HG03135 (cell line): ENCODE results near the gene TMEM147.

Experiments used
- ATAC-seq: cut with Tn5 transposase; IDR thresholded peaks from one replicate; pipeline ENCODE4 v1.9.1; 2021; ENCODE audit warnings: mild to moderate bottlenecking, moderate library complexity; ENCODE audit not compliant: unreplicated experiment

The TMEM147 gene

DNA sequence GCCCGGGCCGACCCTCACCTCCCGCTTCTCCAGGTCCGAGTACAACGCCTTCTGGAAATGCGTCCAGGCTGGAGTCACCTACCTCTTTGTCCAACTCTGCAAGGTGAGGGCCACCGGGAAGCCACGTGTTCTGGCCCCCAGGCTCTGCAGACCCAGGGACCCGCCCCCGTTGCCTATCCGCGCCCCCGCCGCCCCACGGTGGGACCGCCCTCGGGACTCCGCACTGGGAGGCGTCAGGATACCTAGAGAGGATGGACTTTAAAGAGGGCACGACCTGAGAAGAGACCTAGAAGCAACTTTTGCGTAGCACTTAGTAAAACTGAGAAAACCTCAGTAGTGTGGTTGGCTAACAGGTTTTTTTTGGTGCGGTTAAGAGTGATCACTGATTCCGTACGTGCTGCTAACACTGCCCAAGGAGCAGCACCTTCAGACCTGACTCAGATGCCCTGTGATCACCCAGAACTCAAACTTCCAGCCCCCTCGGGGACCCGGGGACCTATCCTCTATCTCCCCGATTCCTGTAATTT is 492 bp downstream of the TMEM147 start:
- peak; percentile 30 for ATAC-seq

DNA sequence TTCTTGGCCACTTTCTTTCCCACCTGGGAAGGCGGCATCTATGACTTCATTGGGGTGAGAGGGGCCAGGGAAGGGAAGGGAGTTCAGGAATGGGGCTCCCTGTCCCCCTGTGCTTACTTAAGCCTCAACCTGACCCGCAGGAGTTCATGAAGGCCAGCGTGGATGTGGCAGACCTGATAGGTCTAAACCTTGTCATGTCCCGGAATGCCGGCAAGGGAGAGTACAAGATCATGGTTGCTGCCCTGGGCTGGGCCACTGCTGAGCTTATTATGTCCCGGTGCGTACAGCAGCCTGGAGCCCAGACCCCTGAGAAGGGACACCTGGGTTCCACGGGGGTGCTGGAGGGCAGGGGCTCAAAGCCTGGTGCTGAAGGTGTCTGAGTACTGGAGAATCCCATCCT is 1.1 kb downstream of the TMEM147 start:
- no peak for ATAC-seq

- no peak for ATAC-seq
Observed at GRCh38 chr19:35549174-35549788, 3.9 kb downstream of the TMEM147 start.

GRCh38 chr19:35549879-35550523 is 4.6 kb downstream of the TMEM147 start:
- ATAC-seq: no peak

DNA sequence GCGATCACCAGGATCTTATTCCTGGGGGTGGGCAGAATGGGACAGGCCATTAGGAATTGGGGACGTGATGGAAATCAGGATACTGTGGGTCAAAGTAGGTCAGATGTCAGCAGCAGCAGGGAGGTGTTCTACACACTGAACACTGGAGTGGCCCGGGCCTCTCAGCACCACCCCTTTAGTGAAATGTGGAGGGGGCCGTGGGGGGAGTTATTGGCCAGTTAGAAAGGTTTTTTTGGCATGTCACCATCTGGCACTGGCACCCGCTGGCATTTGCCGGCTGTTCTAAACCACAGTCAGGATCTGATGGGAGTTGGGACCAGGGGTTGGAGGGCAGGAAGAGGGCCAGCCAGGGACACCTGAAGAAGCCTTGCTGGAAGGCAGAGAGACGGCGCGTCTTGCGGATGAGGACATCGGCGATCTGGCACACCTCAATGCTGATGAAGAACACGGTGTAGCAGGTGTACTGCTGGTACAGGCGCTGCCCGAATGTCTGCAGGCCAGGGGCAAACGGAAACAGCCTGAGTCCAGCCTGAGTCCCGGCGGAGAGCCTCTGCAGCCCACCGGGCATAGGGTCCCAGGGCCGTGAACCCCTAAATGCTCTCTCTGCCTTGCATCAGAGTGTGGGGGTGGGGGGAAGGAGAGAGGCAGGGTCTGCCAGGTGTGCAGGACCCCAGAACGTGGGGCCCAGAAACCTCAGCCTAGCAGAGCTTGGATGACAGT is 5.8 kb downstream of the TMEM147 start:
- ATAC-seq: no peak

DNA sequence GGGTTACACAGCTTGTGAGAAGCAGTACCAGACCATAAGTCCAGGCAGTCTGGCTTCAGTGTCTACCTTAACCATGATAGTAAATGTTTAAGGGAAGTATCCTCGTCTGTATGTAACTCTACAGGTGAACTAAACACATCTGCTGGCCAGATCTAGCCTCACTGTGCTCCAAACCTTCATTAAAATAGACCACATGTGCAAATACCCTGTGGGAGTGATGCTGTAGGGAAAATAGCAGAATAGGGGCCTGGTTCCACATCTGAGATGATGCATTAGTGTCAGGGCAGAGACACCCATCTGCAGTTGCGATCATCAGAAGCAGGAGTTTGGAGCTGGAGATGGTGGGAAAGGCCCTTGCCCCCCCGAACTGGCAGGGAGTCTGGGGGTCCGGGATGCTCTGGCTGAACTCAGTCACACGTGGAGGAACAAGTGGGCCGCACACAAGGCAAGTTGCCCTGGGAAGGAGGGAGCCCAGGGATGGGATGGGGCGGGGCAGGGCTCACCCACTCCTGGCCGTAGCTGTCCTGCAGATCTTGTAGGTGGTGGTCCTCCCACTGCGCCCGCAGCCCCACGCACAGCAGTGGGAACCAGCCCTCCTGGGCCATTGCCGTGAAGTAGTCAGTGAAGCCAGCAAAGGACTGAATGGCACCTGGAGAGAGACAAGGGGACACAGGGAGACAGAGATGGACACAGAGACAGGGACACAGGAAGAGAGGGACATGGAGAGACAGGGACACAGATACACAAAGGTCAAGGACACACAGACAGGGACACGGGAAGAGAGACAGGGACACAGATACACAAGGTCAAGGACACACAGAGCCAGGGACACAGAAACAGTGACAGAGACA is 7.3 kb downstream of the TMEM147 start:
- no peak for ATAC-seq

DNA sequence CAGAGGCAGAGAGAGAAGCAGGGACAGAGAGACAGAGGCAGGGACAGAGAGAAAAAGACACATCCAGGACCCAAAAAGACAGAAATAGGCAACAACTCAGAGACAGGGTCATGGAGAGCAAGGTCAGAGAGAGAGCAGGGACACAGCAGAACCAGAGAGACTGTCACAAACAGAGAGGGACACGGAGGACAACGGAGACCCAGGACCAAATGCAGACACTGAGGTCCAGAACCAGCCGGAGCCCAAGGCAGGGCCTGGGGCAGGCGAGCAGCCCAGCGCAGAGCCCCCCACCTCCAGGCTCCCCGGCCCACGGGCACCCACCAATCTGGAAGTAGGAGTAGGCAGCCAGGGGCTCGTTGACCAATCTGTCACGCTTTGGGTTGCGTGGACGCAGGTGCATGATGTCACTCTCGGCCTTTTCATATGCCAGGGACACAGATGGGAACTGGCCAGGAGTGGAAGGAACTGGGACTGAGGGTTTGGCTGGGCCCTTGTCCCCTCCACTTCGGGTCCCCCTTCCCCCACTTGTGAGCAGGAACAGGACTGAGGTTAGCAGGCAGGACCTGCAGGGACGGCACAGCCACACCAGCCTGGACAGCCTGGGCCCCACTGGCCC is 8.1 kb downstream of the TMEM147 start:
- no peak for ATAC-seq

GRCh38 chr19:35554076-35554475 is 8.7 kb downstream of the TMEM147 start:
- ATAC-seq: no peak

- no peak for ATAC-seq
Observed at GRCh38 chr19:35555301-35556005, 10.0 kb downstream of the TMEM147 start.

DNA sequence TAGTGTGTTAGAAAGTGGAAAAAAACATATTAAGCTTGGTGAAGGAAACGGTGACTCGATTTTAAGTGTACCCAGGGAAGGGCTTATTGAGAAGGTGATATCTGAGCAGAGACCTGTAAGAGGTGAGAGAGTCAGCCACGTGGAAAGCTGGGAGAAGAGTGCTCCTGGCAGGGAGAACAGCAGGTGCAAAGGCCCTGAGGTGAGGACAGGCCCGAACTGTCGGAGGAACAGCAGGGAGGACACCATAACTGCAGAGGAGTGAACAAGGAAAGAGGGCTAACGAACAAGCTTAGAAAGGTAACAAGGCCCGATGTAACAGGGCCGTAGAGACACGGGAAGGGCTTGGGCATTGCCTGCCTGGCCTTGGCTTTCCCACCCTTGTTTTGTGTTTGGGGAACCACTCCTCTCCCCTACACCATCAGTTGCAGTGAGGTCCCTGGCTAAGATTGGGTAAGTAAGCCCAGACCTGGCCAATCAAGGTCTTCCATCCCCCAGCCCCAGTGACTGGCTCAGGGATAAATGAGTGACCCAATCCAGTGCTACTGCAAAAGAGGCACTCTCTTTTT is 10.7 kb downstream of the TMEM147 start:
- ATAC-seq: no peak

GRCh38 chr19:35556846-35557538 is 11.6 kb downstream of the TMEM147 start:
- no peak for ATAC-seq

- ATAC-seq: no peak
Observed at GRCh38 chr19:35557539-35558399, 12.3 kb downstream of the TMEM147 start.

- no peak for ATAC-seq
Observed at GRCh38 chr19:35558400-35559280, 13.2 kb downstream of the TMEM147 start.

DNA sequence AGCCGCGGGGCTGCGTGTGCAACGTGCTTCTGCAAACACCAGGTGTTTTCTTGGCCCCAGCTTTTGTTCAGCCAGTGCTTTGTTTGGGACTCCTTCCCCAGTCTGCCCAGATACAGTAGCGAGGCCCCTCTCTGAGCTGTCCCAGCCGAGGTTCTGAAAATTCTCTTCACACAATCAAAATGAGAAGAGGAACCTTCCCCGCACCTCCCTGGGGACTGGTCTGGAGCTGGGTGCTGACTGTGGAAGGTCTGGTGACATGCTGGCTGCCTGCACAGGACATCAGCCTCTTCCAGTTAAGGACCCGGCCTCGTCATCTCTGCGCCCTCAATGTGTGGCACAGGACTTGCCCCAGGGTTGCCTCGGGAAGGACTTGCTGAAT is 13.8 kb downstream of the TMEM147 start:
- no peak for ATAC-seq

- ATAC-seq: no peak
Observed at GRCh38 chr19:35559781-35560180, 14.4 kb downstream of the TMEM147 start.

DNA sequence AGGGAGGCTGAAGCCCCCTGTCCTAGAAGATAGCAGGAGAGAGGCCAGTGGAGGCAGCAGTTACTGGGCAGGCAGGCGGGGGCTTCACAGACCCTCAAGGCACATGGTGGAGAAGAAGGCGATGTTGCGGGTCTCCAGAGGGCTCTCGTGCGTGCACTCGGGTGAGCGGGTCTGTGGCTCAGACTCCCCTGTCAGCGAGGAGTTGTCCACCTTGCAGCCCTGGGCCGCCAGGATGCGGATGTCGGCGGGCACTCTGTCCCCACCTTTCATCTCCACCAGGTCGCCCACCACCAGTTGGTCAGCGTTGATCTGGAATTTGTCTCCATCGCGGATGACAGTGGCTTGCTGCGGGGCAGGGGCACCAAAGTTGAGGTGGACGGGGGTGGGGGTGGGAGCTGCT is 14.8 kb downstream of the TMEM147 start:
- ATAC-seq: no peak

DNA sequence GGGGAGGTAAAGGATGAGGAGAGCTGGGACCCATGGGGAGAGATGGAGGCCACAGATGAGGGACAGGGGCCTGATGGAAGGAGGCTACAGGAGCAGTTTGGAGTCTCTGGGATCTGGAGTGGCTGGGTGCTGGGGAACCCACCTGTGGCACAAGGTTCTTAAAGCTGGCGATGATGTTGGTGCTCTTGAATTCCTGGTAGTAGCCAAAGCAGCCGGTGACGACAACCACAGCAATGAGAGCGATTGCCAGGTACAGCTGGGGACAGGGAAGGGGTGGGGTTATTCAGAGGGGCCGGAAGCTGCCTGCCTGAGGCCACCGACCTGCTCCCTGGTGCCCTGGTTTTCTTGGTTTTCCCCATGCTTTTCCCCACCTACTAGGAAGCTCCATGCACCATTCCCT is 15.3 kb downstream of the TMEM147 start:
- no peak for ATAC-seq
